NCI-H1048 (cell line): Measurements from ENCODE around the gene AGRN.
A peak's percentile ranks its signal among the peaks of the same experiment; 100 is the strongest.
"Not testable (repeated sequence)": the region's sequence is repeated elsewhere in the genome, so short reads cannot be mapped to it uniquely, and the experiment has no call there.

ENCODE experiments used
- DNase-seq: peaks from one replicate; lab custom pipeline; 2025; lab: John Stamatoyannopoulos, UW

The AGRN gene

DNA sequence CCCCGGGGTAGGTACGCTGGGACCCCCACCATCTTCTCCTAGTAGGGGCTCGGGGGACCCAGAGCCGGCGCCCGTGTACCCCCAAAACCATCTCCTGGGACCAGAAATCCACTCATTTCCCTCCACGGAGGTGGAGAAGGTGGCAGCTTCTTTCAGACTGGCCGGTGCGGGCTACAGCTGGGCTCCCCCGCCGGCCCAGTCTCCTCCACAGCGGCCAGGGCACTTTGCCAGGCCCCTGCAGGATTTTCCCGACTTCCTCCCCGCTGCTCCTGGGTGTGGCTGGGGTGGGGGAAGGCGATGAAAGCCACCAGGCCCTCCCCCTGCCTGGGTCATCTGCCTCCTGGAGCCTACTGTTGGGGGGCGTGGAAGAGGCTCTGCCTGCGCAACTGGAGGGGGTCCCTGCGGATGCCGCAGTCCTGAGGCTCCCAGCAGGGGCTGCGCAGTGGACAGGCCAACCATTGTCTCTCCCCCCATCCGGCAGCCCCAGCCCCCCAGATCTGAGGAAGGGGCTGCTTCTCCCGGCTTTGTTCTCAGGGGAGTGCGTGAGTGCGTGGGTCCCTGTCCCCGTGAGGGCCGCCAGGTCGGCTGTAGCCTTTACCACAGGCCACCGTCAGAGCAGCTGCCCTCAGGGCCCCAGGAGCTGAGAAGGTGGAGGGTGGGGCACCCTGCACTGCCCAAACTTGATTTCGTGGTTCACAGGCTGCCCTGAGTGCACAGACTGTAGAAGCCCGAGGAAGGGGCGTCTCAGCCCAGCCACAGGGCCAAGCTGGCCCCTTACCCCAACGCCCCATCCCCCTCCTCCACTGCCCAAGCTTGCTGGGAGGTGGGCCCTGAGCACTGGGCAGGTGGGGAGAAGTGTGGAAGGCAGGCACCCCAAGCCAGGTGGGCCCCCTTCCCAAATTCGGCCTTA lies 1.3 kb downstream of the AGRN start:
- DNase-seq: peak; percentile 36

DNA sequence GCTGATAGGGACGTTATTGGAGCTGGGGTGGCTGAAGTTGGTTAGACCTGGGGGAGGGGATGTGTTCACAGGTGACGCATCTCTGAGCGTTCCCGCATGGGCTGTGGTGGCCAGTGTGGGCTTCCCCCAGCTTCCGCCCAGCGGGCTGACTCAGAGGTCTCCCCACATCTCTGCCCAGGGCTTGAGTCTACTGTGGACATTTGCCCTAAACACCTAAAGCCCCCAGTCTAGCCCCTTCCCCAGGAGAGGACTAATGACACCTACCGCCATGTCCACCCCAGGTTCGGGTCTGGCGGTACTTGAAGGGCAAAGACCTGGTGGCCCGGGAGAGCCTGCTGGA lies 2.0 kb downstream of the AGRN start:
- no peak for DNase-seq

GRCh38 chr1:1022302-1023009 lies 2.5 kb downstream of the AGRN start:
- no peak for DNase-seq

DNA sequence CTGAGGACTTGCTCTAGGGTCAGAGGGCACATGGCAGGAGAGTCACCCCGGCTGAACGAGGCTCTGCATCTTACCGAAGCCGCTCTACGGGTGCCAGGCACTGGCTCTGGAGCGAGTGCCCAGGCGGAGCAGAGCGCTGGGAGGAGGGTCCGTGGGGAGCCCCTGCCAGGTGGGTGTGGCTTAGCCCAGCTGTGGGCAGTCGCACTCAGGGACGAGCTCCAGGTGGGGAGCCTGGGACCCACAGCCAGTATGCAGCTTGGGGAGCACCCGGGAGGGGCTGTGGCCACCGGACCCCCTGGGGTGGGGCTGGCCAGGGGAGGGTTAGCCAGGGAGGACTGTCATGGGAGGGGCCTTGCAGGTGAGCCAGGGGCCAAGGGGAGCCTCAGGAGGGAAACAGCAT lies 3.8 kb downstream of the AGRN start:
- DNase-seq: no peak

DNA sequence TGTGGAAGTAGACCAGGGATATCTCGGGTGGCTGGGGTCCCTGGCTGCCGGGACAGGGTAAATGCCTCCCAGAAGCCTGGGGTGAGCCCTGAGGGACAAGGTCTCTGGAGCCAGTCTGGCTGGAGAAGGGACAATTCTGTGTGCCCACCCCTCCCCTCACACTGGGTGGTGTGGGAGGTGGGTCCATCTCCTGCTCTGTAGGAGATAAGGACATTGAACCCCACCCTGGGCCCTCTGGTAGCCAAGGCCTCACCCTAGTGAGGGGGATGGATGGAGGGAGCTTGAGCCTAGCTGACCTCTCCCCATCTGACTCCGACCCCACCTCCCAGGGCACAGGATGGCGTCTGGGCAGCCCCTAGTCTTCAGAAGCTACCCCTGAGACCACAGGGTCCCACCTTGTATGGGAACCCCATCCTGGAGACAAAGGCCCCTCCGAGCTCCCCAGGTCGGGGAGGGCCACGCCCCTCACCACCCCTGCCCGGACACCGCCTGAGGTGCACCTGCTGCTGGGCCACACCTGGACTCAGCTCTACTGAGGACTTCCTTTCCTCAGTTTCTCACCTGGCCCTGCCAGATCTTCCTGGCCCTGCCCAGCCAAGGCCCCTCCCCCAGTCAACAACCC lies 4.3 kb downstream of the AGRN start:
- DNase-seq: no peak

GRCh38 chr1:1024771-1025699 lies 5.1 kb downstream of the AGRN start:
- peak; percentile 43 for DNase-seq

DNA sequence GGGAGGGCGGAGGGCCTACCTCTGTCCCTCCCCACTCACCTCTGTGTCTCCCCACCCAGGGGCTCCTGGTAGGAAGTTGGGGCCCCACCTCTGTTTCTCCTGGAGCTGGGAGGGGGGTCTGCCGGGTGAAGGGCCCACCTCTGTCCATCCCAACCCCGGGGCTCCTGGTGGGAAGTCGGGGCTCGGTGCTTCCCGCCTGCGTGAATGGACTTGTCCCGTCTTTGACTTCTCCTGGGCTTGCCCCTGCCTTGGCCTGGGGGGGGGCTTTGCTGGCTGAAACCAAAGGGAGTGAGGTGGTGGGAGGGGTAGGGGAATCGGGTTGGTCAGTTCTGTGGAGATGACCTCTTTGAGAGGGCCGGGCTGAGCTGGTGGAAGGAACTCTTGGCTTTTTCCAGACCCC lies 5.8 kb downstream of the AGRN start:
- DNase-seq: no peak

- DNase-seq: no peak
Observed at GRCh38 chr1:1026599-1027413, 6.9 kb downstream of the AGRN start.

DNA sequence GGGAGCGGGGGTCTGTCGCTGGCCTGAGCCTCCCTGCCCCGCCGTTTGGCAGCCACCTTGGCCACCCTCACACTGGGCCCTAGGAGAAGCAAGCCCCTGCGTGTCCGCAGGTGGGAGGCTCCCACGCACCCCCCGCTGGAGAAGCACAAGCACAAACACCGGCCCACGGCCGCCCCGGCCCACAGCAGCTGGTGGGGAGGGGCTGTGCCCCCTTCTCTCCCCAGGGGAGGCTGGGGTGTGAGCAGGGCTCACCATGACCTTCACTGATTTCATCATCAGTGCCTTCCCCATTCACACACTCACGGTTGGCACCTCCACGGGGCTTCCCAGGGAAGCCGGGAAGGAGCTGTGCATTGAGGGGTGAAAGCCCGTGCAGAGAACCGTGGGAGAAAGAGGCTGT lies 7.9 kb downstream of the AGRN start:
- DNase-seq: no peak

DNA sequence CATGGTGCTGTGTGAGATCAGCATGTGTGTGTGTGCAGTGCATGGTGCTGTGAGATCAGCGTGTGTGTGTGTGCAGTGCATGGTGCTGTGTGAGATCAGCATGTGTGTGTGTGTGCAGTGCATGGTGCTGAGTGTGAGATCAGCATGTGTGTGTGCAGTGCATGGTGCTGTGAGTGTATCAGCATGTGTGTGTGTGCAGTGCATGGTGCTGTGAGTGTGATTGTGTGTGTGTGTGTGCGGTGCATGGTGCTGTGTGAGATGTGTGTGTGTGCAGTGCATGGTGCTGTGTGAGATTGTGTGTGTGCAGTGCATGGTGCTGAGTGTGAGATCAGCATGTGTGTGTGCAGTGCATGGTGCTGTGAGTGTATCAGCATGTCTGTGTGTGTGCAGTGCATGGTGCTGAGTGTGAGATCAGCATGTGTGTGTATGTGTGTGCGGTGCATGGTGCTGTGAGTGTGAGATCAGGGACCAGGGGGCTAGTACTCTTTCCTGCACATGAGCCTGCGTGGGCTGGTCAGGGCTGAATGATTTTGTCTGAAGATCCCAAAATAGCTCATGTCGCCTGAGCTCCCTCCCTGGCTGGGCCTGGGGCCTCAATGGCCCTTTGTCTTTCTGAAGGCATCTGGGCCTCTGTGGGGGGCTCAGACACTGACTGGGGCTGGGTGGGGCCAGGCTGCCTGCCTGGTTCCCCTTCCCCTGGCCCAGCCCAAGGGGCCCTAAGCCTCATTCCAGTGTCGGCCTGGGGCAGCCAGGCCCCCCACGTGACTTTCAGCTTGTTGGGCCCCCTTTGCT lies 11.1 kb downstream of the AGRN start:
- not testable (repeated sequence) for DNase-seq

DNA sequence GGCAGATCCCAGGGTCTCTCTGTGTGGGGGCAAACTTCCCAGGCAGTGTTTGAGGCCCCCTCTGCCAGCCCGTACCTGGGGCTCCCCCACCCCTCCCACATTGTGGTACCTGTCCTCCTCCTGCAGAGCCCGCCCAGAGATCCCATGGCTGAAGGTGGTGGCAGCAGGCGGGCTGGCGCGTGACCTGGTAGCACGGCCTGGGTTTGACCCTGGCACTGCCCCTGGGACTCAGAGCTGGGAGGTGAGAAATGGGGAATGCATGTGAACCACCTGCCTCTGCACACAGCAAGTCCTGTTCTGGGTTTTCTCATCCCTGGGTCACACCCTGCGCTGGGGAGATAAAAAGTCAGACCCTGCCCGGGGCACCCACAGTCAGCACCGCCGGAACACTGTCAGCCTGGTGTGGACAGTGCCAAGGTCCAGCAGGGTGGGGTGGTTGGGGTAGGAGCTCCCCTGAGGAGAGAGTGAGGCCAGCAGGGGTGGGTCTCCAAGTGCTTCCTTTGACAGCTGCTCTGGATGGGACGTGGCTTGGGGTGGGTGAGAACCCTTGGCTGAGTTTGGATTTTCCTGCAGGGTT lies 11.8 kb downstream of the AGRN start:
- no peak for DNase-seq

DNA sequence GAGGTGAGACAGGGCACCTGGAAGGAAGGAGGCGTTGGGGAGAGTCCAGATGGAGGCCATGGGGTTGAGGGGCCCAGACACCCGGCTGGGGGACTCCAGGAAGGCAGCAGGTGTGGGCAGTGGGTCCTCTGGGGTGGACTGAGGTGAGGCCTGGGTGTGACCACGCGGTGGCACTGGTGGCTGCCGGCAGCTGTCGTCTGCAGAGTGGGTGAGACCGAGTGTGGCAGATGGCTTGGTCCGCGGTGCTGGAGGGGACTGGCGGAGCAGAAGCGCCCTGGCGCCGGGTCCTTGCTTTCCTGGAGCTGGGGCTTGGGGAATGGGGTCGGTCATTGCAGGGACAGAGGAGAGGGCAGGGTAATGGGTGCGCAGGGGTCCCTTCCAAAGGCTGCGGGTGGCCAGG lies 12.5 kb downstream of the AGRN start:
- no peak for DNase-seq

- DNase-seq: peak; percentile 96
Observed at GRCh38 chr1:1033009-1033587, 13.2 kb downstream of the AGRN start.

DNA sequence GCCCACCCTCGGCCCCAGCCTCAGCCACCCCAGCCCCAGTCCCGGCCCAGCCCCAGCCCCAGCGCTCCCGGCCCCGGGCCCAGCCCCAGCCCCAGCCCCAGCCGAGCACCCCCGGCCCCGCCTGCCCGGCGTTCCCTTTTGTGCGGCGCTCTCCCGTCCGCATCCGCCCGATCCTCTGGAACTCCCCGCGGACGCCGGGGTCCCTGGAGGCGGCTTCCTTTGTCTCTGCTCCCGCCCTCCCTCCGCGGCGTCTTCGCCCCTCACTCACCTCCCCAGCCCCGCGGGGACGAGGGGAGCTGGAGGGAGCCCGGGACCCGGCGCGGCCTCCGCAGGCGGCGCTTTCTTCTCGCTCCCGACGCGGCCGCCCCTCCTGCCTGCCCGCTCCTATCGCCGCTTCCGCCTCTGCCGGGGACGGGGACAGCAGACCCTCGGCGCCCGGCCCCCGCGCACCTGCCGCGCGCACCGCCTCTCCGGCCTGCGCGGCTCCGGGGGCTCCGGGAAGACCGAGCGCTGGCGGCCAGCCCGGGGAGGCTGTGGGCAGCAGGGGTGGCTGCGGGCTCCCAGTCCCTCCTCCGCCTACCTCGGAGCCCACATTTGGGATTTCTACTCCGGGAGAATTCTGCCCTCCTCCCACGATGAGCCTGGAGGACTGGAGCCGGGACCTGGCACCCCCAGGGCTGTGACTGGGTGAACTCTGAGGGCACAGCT lies 14.0 kb downstream of the AGRN start:
- no peak for DNase-seq

DNA sequence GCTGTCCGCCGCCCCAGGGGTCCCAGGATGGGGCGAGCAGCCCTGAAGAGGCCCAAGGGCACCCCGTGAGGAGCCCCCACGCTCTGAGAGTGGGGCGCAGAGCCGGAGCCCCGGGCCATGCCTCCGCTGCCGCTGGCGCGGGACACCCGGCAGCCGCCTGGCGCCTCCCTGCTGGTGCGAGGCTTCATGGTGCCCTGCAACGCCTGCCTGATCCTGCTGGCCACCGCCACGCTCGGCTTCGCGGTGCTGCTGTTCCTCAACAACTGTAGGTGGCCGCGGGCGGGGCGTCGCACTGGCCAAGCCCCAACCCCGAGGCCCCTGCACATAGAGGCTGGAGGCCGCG lies 14.5 kb downstream of the AGRN start:
- DNase-seq: no peak

- no peak for DNase-seq
Observed at GRCh38 chr1:1035291-1035943, 15.5 kb downstream of the AGRN start.

DNA sequence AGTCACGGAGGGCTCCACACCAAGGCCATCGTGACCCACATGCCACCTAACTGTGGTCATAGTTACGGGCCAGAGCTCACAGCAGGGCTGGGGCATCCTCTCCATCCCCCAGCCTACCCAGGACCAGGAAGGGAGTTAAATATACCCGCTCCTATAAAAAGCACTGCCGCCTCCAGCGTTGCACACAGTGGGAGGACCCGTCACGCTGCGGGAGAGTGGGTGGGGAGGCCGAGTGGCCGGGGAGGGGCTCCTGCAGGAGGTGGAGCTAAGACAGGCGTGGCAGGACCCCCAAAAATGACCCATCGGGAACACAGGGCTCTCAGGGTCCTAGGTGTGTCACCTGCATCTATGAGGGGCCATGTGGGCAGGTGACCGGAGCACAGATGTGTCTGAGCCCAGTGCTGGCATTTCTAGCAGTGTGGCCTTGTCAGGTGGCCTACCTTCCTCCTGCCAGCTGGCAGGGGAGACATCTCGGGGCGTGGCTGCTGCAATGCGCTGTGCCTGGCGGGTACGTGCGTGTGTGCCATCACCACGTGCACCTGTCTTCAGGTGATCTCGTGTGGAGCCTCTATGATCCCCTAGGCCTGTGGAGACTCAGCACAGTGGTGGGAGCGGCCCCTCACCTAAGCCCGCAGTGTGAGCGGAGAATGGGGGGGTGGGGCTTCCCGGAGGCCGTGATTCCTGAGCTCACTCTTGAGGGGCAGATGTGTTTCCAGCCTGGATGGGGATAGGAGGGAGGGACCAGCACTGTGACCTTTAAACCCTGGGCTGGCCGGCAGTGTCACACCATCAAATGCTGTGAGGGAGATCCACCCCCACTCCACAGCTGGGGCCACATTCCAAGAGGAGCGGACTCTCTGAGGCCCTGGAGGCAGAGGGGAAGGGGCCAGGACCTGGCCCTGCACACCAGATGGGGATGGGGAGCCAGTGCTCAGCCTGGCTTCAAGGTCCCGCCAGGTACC lies 17.7 kb downstream of the AGRN start:
- DNase-seq: no peak
